Measurements from ENCODE around the gene CSAD.

GRCh38 chr12:53170215-53170614 lies 10.5 kb downstream of the CSAD start:
- TF ChIP-seq CTCF (IDR thresholded peaks at IDR 0.05) (no peak), POLR2A (IDR thresholded peaks at IDR 0.05) (no peak)
